Gastrocnemius medialis (tissue), 4 donors: ENCODE results near the gene PROK2. TPM values are rescaled to one million over a fixed set of nuclear protein-coding genes. Genes with fewer than 3 reads are reported as not detected.

Experiments
- ATAC-seq, 2 donors: fragments of 150-250 bp; one replicate each; pipeline ENCODE4 v1.9.1; 2016
- DNase-seq, 2 donors: peaks; one replicate each; pipeline ENCODE4 v3.0.0-alpha.2; 2019
- H3K27ac ChIP-seq, 4 donors: fragments of 200-600 bp; sonication (generic); 1 replicate in 1 of 4; 2 replicates in 3 of 4; pipeline ENCODE4 v1.5.1; 2016 to 2018; ENCODE audit warnings: mild to moderate bottlenecking in 2 of 4, moderate library complexity in 1 of 4
- H3K27me3 ChIP-seq, 3 donors: fragments of 200-600 bp; sonication (generic) in 2 of 3; 1 replicate in 1 of 3; 2 replicates in 2 of 3; pipeline versions ENCODE4 v1.5.1 to v1.6.0; 2016 to 2019; ENCODE audit warnings: mild to moderate bottlenecking in 1 of 3, moderate library complexity in 1 of 3
- H3K36me3 ChIP-seq, 2 donors: fragments of 200-600 bp; sonication (generic) in 1 of 2; one replicate each; pipeline ENCODE4 v1.5.1; 2017 to 2018
- H3K4me1 ChIP-seq, 2 donors: fragments of 200-600 bp; sonication (generic) in 1 of 2; one replicate each; pipeline ENCODE4 v1.5.1; 2016 to 2017; ENCODE audit warnings: mild to moderate bottlenecking in 2 of 2
- H3K4me3 ChIP-seq, 4 donors: fragments of 200-600 bp; sonication (generic) in 3 of 4; 1 replicate in 1 of 4; 2 replicates in 3 of 4; pipeline ENCODE4 v1.5.1; 2016 to 2019; ENCODE audit warnings: mild to moderate bottlenecking in 2 of 4
- H3K9me3 ChIP-seq, 3 donors: fragments of 200-600 bp; sonication (generic) in 2 of 3; 1 replicate in 1 of 3; 2 replicates in 2 of 3; pipeline ENCODE4 v1.5.1; 2016 to 2019
- CTCF ChIP-seq, 5 experiments: fragments of 450-650 bp in 3 of 5; fragments of 200-600 bp in 2 of 5; sonication (generic) in 2 of 5; IDR thresholded peaks in 4 of 5; conservative IDR thresholded peaks in 1 of 5; 1 replicate in 4 of 5; 2 replicates in 1 of 5; pipeline ENCODE4 v1.5.1; 2016 to 2019; ENCODE audit warnings: antibody characterized with exemption in 5 of 5, mild to moderate bottlenecking in 3 of 5, moderate library complexity in 3 of 5
- POLR2A ChIP-seq, 2 donors: fragments of 450-650 bp; IDR thresholded peaks; one replicate each; pipeline ENCODE4 v1.6.1; 2017; ENCODE audit warnings: antibody characterized with exemption in 2 of 2, mild to moderate bottlenecking in 2 of 2, moderate library complexity in 2 of 2
- in situ Hi-C, 4 donors: fragments of 200-750 bp; cut with MboI; loops; one replicate each; pipeline versions ENCODE4 v1.15.0 to v1.8.0; 2017; ENCODE audit warnings: low sequenced_read_pairs in 4 of 4
- intact Hi-C: fragments of 100-400 bp; cut with DNase I; formaldehyde crosslinking; loops from one replicate; pipeline ENCODE4 v1.15.1; 2023; ENCODE audit warnings: low total_unique reads
- total RNA-seq, 4 donors: library from RNA; depleted of rRNA; stranded (reverse); fragments of >200 nt; gene quantifications; one replicate each; pipeline versions ENCODE4 v1.1.0 to v1.2.3, GENCODE V29; 2016

Gene PROK2
- total RNA-seq, 4 donors from 2014 or later = 0.33 TPM; not detected in 3

DNA sequence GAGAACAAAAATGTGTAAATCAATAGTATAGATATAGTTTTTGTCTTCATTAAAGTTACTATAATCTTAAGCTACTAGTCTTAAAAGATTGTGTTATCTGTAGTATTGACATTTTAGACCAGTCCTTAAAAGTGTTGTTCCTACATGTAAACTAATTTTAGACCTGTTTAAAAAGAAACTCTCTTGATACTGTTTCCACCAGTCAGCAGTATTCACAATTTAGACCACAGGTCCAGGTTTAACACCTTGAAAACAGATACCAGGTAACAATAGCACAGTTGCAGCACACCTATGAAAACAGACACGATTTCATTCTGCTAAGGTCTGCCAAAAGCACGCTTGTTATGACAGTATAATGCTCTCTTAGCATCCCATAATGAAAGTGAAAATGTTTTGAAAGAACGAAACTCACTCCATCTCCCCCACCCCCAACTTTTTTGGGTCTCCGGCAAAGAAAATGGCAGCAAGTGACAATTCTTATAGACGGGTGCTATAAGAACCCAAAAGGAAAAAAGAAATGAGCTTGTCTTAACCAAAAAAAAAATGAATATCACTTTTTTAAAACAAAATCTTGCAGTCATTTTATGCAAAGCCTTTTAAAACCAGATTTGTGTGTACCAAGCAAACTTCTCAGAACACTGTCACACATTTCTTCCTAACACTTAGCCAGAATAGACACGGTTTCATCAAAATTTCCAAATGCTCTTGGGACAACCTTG, 61.3 kb downstream of the PROK2 start:
- H3K27ac ChIP-seq = peak overlapping the region in 2 of 4 donors; percentile 74 to 84
- H3K4me3 ChIP-seq = peak overlapping the region; percentile 67 to 82 (median 78)
- in situ Hi-C loops (loop anchor here in 3 of 4 donors (10.0 to 25.0 kb wide), 3 partner anchors 1089 to 1364 kb away; no protein-coding TSS in a partner anchor), intact Hi-C loops (loop anchor here (10.0 kb wide), 1 partner anchor 1781 kb away; no protein-coding TSS in a partner anchor)
- DNase-seq (no peak), ATAC-seq (no peak)
- TF ChIP-seq POLR2A (IDR thresholded peaks at IDR 0.05) (no peak), CTCF (IDR thresholded peaks at IDR 0.05 in 4 of 5, conservative IDR thresholded peaks at IDR 0.05 in 1 of 5) (no peak)
- H3K9me3 ChIP-seq = no peaks in the 10 kb centered on the region
- H3K27me3 ChIP-seq = no peaks in the 10 kb centered on the region
- peaks cover 21 to 26% of the 10 kb centered on the region in 2 donors for H3K4me1 ChIP-seq
- no peaks in the 10 kb centered on the region for H3K36me3 ChIP-seq

DNA sequence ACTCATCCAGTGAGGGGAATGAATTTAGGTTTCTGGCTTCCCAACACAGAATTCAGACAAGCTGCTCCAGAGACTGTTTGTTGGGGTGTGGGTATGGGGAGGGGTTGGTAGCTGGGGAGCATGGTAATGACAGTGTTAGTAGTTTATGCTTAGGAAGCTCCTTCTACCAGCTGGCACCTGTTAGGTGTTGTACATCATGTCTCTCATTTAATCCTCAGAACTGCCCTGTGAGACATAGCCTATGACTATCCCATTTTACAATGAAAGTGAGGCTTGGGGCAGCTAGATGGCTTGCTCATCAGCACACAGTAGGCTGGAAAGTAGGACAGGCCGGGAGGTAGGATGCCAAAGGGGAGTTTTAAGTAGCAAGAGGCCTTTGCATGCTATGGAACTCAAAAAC, 62.3 kb downstream of the PROK2 start:
- H3K4me1 ChIP-seq = peaks cover 21 to 26% of the 10 kb centered on the region in 2 donors
- H3K9me3 ChIP-seq = no peaks in the 10 kb centered on the region
- H3K27ac ChIP-seq = peak overlapping the region in 1 of 4 donors; percentile 58
- H3K27me3 ChIP-seq = no peaks in the 10 kb centered on the region
- intact Hi-C loops = loop anchor here (10.0 kb wide), 1 partner anchor 1782 kb away; no protein-coding TSS in a partner anchor
- no peak for TF ChIP-seq CTCF (IDR thresholded peaks at IDR 0.05 in 4 of 5, conservative IDR thresholded peaks at IDR 0.05 in 1 of 5)
- TF ChIP-seq POLR2A (IDR thresholded peaks at IDR 0.05) = no peak
- ATAC-seq = peak in 1 of 2 donors; percentile 45
- in situ Hi-C loops = loop anchor here in 3 of 4 donors (10.0 to 25.0 kb wide), 3 partner anchors 1090 to 1365 kb away; no protein-coding TSS in a partner anchor
- H3K4me3 ChIP-seq = no peak overlapping the region
- H3K36me3 ChIP-seq = no peaks in the 10 kb centered on the region
- no peak for DNase-seq

Other genes starting within 250 kb of the PROK2 start
- gene FOXP1, start 201.4 kb downstream of the PROK2 start, total RNA-seq = 10 to 100 TPM; 13.2 to 46.6 (median 29.2) TPM
- 10 to 100 TPM; 25.0 to 51.0 (median 42.8) TPM for gene EIF4E3, start 59.7 kb downstream of the PROK2 start, total RNA-seq
- under 1 TPM in 3 of 4 donors, not detected in 1; 0.20 to 0.69 (median 0.39) TPM for gene GPR27, start 31.3 kb downstream of the PROK2 start, total RNA-seq